ENCODE data around the gene ZNF598. TPM values are rescaled to one million over a fixed set of nuclear protein-coding genes. Genes with fewer than 3 reads are reported as not detected.
A peak's percentile ranks its signal among the peaks of the same experiment; 100 is the strongest.

Gene ZNF598
- polyA plus RNA-seq, 1 of the 3 experiments (the other 2 are of a cell fraction), result 47.8 TPM

- TF ChIP-seq IRF3 (IDR thresholded peaks at IDR 0.05; ENCODE audit: low read depth, low read length), result no peak
- no peak for TF ChIP-seq RXRA (IDR thresholded peaks at IDR 0.05; ENCODE audit: borderline replicate concordance, low read depth)
- TF ChIP-seq EZH2phosphoT487 (IDR thresholded peaks at IDR 0.05; ENCODE audit: borderline replicate concordance, low read depth), result no peak
- TF ChIP-seq, protein P1, sequence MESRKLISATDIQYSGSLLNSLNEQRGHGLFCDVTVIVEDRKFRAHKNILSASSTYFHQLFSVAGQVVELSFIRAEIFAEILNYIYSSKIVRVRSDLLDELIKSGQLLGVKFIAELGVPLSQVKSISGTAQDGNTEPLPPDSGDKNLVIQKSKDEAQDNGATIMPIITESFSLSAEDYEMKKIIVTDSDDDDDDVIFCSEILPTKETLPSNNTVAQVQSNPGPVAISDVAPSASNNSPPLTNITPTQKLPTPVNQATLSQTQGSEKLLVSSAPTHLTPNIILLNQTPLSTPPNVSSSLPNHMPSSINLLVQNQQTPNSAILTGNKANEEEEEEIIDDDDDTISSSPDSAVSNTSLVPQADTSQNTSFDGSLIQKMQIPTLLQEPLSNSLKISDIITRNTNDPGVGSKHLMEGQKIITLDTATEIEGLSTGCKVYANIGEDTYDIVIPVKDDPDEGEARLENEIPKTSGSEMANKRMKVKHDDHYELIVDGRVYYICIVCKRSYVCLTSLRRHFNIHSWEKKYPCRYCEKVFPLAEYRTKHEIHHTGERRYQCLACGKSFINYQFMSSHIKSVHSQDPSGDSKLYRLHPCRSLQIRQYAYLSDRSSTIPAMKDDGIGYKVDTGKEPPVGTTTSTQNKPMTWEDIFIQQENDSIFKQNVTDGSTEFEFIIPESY (IDR thresholded peaks at IDR 0.05; ENCODE audit: borderline replicate concordance, low read depth), result no peak
- TF ChIP-seq SIN3A (IDR thresholded peaks at IDR 0.05; ENCODE audit: borderline replicate concordance, low read depth, low read length), result no peak
- TF ChIP-seq, protein P2, sequence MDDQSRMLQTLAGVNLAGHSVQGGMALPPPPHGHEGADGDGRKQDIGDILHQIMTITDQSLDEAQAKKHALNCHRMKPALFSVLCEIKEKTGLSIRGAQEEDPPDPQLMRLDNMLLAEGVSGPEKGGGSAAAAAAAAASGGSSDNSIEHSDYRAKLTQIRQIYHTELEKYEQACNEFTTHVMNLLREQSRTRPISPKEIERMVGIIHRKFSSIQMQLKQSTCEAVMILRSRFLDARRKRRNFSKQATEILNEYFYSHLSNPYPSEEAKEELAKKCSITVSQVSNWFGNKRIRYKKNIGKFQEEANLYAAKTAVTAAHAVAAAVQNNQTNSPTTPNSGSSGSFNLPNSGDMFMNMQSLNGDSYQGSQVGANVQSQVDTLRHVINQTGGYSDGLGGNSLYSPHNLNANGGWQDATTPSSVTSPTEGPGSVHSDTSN (IDR thresholded peaks at IDR 0.05), result no peak
- TF ChIP-seq NFIC (IDR thresholded peaks at IDR 0.05; ENCODE audit: borderline replicate concordance), result no peak
- peak; percentile 31; the same call in 1 of the 2 replicates for TF ChIP-seq TCF12 (IDR thresholded peaks at IDR 0.05)
- TF ChIP-seq POLR2AphosphoS5 (IDR thresholded peaks at IDR 0.05; ENCODE audit: low read depth, low read length), result peak; percentile 22; the same call in 1 of the 2 replicates
- no peak for TF ChIP-seq MEF2A (IDR thresholded peaks at IDR 0.05; ENCODE audit: borderline replicate concordance, low read depth)
These were observed 23.7 kb upstream of the ZNF598 start (continued) for GRCh38 chr16:2033057-2033908.

DNA sequence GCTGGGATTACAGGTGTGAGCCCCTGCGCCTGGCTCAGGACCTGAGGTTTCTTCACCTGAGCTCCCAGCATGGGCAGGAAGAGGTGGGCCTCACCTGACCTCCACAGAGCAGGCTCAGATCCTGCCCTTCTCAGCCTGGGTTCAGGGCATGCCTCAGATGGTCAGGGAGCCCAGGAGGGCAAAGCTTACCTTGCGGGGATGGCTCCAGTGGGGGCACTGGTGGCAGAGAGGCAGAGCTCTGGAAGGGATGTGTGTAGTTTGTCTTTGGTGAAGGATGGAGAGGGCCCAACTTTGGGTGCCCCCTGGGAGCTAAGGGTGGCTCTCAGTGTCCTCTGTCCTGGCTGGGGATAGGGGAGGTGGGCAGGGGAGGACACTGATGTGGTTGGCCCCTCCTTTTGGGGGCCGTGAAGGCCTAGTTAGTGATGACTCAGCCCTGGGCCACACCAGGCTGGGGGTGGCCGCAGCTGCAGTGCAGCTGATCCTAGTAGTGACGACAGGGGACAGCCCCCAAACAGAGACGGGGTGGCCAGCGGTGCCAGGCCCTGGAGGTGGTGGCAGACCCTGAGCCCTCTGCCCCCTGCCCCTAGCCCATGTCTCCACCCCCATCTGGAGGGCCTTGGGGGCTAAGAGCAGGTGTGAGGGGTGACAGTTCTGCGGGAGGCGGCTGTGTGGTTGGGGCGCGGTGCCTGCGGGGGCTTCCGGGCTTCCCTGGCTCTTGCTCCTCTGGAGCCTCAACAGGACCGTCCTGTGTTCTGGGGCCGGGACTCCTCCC is 22.9 kb upstream of the ZNF598 start:
- Histone ChIP-seq H3K4me1 (ENCODE audit: control insufficient read depth in 1 of 2, insufficient read depth in 2 of 2, low read depth in 1 of 2, low read length in 1 of 2) (peaks cover 40 to 47% of the 10 kb centered on the region in 2 experiments; a peak in 3 of 4 replicates), H3K4me2 (peak overlapping the region; percentile 94), H3K9me3 (no peaks in the 10 kb centered on the region), H3K27me3 (ENCODE audit: insufficient read depth) (no peaks in the 10 kb centered on the region), H3K9ac (peak overlapping the region; percentile 83), H3K79me2 (ENCODE audit: insufficient read depth) (peaks cover 29% of the 10 kb centered on the region; the same call in 1 of the 2 replicates), H3K27ac (ENCODE audit: low read depth in 2 of 2, low read length in 1 of 2) (peak overlapping the region in 1 of 2 experiments; percentile 93; a peak in 3 of 4 replicates), H3F3A (replicated peaks; ENCODE audit: insufficient read depth) (peaks cover 3% of the 10 kb centered on the region), H3K4me3 (ENCODE audit: low read depth in 2 of 2, low read length in 1 of 2) (no peak overlapping the region), H4K20me1 (ENCODE audit: insufficient read depth) (peaks cover 8% of the 10 kb centered on the region; the same call in 1 of the 2 replicates), H3K36me3 (replicated peaks in 1 of 2; ENCODE audit: control insufficient read depth in 1 of 2, insufficient read depth in 2 of 2, low read length in 1 of 2) (peaks cover 0 to 13% of the 10 kb centered on the region in 2 experiments), H3K9me2 (no peaks in the 10 kb centered on the region), H2AFZ (ENCODE audit: low read depth) (no peak overlapping the region; the same call in 1 of the 2 replicates)
- WGBS (ENCODE audit: low lambda C conversion rate), result 89% methylated on average over 8 of the region's 15 CpGs
- no peak for DNase-seq
- POLR2A ChIA-PET, result interaction anchor here (1.5 kb wide), 1 partner anchor 15 kb away, joined by 3 read pairs; the partner anchor contains the start of genes NTHL1 and TSC2
- CTCF ChIA-PET, result interaction anchor here (0.6 to 2.5 kb wide), 5 partner anchors 9 to 971 kb away, joined by 3 to 12 read pairs (median 4); partner anchors contain the start of genes NTHL1 and TSC2
- TF ChIP-seq FOSL2 (IDR thresholded peaks at IDR 0.05; ENCODE audit: borderline replicate concordance, low read depth) (no peak), FOXJ3 (CRISPR knock-in tag; IDR thresholded peaks at IDR 0.05) (no peak), FOXM1 (IDR thresholded peaks at IDR 0.05; ENCODE audit: low read depth) (no peak), POLR2AphosphoS5 (IDR thresholded peaks at IDR 0.05; ENCODE audit: low read depth, low read length) (no peak), MEF2A (IDR thresholded peaks at IDR 0.05; ENCODE audit: borderline replicate concordance, low read depth) (no peak), JUND (IDR thresholded peaks at IDR 0.05) (no peak), EZH2phosphoT487 (IDR thresholded peaks at IDR 0.05; ENCODE audit: borderline replicate concordance, low read depth) (no peak), USF2 (IDR thresholded peaks at IDR 0.05; ENCODE audit: borderline replicate concordance, low read depth, low read length) (no peak), CHD2 (IDR thresholded peaks at IDR 0.05; ENCODE audit: low read length, partially characterized antibody) (no peak), TCF12 (IDR thresholded peaks at IDR 0.05) (no peak)
- TF ChIP-seq, protein P3, sequence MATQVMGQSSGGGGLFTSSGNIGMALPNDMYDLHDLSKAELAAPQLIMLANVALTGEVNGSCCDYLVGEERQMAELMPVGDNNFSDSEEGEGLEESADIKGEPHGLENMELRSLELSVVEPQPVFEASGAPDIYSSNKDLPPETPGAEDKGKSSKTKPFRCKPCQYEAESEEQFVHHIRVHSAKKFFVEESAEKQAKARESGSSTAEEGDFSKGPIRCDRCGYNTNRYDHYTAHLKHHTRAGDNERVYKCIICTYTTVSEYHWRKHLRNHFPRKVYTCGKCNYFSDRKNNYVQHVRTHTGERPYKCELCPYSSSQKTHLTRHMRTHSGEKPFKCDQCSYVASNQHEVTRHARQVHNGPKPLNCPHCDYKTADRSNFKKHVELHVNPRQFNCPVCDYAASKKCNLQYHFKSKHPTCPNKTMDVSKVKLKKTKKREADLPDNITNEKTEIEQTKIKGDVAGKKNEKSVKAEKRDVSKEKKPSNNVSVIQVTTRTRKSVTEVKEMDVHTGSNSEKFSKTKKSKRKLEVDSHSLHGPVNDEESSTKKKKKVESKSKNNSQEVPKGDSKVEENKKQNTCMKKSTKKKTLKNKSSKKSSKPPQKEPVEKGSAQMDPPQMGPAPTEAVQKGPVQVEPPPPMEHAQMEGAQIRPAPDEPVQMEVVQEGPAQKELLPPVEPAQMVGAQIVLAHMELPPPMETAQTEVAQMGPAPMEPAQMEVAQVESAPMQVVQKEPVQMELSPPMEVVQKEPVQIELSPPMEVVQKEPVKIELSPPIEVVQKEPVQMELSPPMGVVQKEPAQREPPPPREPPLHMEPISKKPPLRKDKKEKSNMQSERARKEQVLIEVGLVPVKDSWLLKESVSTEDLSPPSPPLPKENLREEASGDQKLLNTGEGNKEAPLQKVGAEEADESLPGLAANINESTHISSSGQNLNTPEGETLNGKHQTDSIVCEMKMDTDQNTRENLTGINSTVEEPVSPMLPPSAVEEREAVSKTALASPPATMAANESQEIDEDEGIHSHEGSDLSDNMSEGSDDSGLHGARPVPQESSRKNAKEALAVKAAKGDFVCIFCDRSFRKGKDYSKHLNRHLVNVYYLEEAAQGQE (IDR thresholded peaks at IDR 0.05; ENCODE audit: low read depth, low read length), result no peak
- TF ChIP-seq, protein P4, sequence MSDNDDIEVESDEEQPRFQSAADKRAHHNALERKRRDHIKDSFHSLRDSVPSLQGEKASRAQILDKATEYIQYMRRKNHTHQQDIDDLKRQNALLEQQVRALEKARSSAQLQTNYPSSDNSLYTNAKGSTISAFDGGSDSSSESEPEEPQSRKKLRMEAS (IDR thresholded peaks at IDR 0.05; ENCODE audit: low read depth), result no peak

Data from SK-N-SH (cell line).